Measurements from ENCODE around the gene SUMO4.

SUMO4 gene

GRCh38 chr6:149400050-149400449, at the start of gene SUMO4:
Gene SUMO4, plus strand, starts transcription at chr6:149400262. Its CDS starts 130 bp downstream, at chr6:149400392.
- no peak within 1 kb of the TSS for H3K4me3 ChIP-seq (ENCODE audit: low read depth, low read length)

GRCh38 chr6:149354009-149354408, 46.1 kb upstream of the SUMO4 start:
- H3K4me3 ChIP-seq (ENCODE audit: low read depth, low read length), result no peak overlapping the region

GRCh38 chr6:149356081-149356750, 43.8 kb upstream of the SUMO4 start:
- H3K4me3 ChIP-seq (ENCODE audit: low read depth, low read length), result no peak overlapping the region

GRCh38 chr6:149357726-149358538, 42.1 kb upstream of the SUMO4 start:
- H3K4me3 ChIP-seq (ENCODE audit: low read depth, low read length), result no peak overlapping the region

- H3K4me3 ChIP-seq (ENCODE audit: low read depth, low read length), result no peak overlapping the region
Observed at GRCh38 chr6:149359440-149359839, 40.6 kb upstream of the SUMO4 start.

- H3K4me3 ChIP-seq (ENCODE audit: low read depth, low read length), result no peak overlapping the region
Observed at GRCh38 chr6:149360536-149360935, 39.5 kb upstream of the SUMO4 start.

- no peak overlapping the region for H3K4me3 ChIP-seq (ENCODE audit: low read depth, low read length)
Observed at GRCh38 chr6:149362289-149362688, 37.8 kb upstream of the SUMO4 start.

- H3K4me3 ChIP-seq (ENCODE audit: low read depth, low read length), result no peak overlapping the region
Observed at GRCh38 chr6:149363154-149363553, 36.9 kb upstream of the SUMO4 start.

GRCh38 chr6:149364557-149364956, 35.5 kb upstream of the SUMO4 start:
- no peak overlapping the region for H3K4me3 ChIP-seq (ENCODE audit: low read depth, low read length)

GRCh38 chr6:149365197-149365596, 34.9 kb upstream of the SUMO4 start:
- H3K4me3 ChIP-seq (ENCODE audit: low read depth, low read length), result no peak overlapping the region

- no peak overlapping the region for H3K4me3 ChIP-seq (ENCODE audit: low read depth, low read length)
Observed at GRCh38 chr6:149366267-149366921, 33.7 kb upstream of the SUMO4 start.

- no peak overlapping the region for H3K4me3 ChIP-seq (ENCODE audit: low read depth, low read length)
Observed at GRCh38 chr6:149368065-149368464, 32.0 kb upstream of the SUMO4 start.

- H3K4me3 ChIP-seq (ENCODE audit: low read depth, low read length), result no peak overlapping the region
Observed at GRCh38 chr6:149371154-149371553, 28.9 kb upstream of the SUMO4 start.

- H3K4me3 ChIP-seq (ENCODE audit: low read depth, low read length), result no peak overlapping the region
Observed at GRCh38 chr6:149372062-149372461, 28.0 kb upstream of the SUMO4 start.

- H3K4me3 ChIP-seq (ENCODE audit: low read depth, low read length), result no peak overlapping the region
Observed at GRCh38 chr6:149373511-149373910, 26.6 kb upstream of the SUMO4 start.

- no peak overlapping the region for H3K4me3 ChIP-seq (ENCODE audit: low read depth, low read length)
Observed at GRCh38 chr6:149379977-149380376, 20.1 kb upstream of the SUMO4 start.

- H3K4me3 ChIP-seq (ENCODE audit: low read depth, low read length), result no peak overlapping the region
Observed at GRCh38 chr6:149380523-149380922, 19.5 kb upstream of the SUMO4 start.

- no peak overlapping the region for H3K4me3 ChIP-seq (ENCODE audit: low read depth, low read length)
Observed at GRCh38 chr6:149383371-149383770, 16.7 kb upstream of the SUMO4 start.

GRCh38 chr6:149384464-149384863, 15.6 kb upstream of the SUMO4 start:
- H3K4me3 ChIP-seq (ENCODE audit: low read depth, low read length), result no peak overlapping the region

GRCh38 chr6:149385998-149386646, 13.9 kb upstream of the SUMO4 start:
- no peak overlapping the region for H3K4me3 ChIP-seq (ENCODE audit: low read depth, low read length)

GRCh38 chr6:149387779-149388512, 12.1 kb upstream of the SUMO4 start:
- H3K4me3 ChIP-seq (ENCODE audit: low read depth, low read length), result no peak overlapping the region
